HG03066 (cell line): ENCODE results near the gene GALNT10.
"Not testable (repeated sequence)": the region's sequence is repeated elsewhere in the genome, so short reads cannot be mapped to it uniquely, and the experiment has no call there.

Experiments used
- ATAC-seq: cut with Tn5 transposase; IDR thresholded peaks from one replicate; pipeline ENCODE4 v1.9.1; 2021; ENCODE audit warnings: low read depth; ENCODE audit not compliant: unreplicated experiment

GALNT10 gene

DNA sequence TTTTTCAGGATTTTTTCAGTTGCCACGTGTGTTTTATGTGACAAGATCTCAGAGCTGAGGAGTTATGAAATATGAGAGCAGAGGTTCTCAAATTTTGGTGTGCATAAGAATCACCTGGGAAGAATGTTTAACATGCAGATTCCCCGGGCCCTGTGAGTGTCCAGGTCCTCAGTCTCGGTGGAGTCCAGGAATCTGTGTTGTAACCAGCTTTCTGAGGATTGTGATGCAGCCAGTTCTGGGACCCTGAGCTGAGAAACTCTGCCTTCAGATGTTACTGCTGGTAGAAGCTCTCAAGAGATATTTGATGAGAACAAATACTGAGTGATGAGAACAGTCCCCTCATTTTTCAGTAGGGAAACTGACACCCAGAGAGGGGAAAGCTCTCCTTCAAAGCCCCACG lies 152.4 kb downstream of the GALNT10 start:
- no peak for ATAC-seq

DNA sequence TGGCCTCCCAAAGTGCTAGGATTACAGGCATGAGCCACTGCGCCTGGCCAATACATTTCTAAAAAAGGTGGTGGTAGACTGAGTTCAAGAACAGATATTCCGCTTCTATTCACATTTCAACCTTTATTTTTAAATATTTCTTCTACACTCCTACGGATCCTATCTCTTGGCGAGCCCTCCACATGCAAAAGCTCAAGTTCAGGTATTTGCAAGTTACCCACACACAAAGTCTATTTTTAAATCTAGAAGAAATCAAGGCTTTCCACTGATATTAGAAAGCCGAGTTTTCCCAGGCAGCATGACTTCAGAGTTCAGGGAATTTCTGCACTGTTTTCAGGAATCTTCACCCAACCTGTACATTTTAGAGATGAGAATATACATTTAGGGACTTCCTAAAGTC lies 153.9 kb downstream of the GALNT10 start:
- no peak for ATAC-seq

DNA sequence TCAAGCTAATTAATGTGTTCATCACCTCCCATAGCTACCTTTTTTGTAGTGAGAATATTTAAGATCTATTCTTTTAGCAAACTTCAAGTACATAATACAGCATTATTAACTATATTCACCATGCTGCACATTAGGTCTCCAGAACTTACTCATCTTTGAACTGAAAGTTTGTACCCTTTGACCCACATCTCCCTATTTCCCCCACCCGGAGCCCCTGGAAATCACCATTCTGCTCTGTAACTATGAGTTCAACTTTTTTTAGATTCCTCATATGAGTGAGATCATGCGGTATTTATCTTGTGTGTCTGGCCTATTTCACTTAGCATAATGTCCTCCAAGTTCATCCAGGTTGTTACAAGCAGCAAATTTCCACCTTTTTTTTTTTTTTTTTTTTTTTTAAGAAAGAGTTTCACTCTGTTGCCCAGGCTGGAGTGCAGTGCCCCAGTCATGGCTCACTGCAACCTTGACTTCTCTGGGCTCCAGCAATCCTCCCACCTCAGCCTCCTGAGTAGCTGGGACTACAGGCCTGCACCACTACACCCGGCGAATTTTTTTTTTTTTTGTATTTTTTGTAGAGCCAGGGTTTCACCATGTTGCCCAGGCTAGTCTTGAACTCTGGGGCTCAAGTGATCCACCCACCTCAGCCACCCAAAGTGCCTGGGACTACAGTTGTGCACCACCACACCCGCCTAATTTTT lies 154.9 kb downstream of the GALNT10 start:
- peak; percentile 47 for ATAC-seq

DNA sequence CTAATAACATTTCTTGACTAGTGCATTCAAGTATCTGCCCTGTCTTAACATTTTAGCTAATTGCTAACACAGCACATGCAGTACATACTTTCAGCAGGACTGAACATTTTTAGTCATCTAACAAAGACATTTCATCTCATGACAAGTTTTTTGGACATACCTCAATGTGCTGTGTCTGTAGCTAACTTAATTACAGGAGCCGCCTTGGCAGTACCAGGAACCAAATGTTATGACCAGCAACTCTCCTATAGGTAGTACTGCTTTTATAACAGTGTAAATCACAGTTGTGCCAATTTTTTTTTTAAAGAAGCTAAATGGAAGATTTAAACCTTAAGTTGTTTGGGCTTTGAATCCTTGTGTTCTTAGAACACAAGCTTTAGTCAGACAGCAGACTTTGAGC lies 155.9 kb downstream of the GALNT10 start:
- ATAC-seq: no peak

DNA sequence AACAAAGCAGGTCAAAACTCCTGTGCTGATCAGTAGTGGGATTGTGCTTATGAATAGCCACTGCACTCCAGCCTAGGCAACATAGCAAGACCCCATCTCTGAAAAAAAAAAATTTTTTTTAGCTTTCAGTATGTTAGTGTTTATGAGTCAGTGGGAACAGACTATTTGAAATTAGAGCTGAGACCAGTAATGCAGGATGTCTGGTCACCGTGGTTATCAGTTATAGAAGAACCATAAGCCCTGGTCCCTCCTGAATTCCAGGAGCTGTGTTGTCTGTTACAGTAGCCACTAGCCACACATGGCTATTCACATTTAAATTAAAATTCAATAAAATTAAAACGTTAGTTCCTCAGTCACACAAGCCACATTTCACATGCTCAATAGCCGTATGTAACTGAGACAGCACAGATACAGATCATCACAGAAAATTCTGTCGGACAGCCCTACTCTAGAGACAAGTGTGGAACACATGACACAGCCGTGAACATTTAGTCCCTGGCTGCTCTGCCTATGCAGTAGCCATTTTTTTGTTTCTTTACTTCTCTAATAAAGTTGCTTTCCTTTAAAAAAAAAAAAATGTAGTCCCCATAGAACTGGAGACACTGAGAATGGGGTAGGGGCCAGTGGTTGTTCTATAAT lies 159.2 kb downstream of the GALNT10 start:
- no peak for ATAC-seq

DNA sequence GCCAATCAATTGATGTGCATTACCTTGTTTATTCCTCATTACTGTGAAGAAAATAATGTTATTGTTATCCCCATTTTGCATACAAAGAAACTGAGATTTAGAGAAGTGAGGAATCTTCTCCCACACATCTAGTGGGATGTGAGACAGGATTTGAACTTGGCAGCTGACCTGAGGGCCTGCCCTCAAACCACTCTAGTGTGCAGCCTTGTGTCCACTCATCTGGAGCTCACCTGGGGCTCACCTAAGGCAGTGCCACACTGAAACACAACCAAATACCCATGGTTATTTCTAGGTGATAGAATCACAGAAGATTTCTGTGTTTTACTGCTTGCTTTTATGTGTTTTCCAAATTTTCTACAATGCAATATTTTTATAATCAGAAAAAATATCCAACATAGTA lies 160.6 kb downstream of the GALNT10 start:
- ATAC-seq: peak; percentile 14

DNA sequence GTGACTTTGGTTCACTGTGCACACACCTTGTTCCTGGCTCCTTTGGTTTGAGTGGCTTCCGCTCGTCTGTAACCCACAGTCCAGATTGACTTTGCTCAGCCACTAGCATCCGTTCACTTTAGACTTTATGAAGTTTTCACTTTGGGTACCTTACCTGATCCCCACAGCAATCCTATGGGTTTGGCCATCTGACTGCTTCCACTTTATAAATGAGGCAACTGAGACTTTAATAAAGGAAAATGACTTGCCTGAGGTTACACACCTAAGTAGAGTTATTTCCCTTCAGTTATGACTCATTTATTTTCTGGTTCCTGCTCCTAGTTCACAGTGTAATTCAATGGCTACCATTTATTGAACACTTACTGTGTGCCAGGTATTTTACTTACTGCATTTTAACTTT lies 161.0 kb downstream of the GALNT10 start:
- ATAC-seq: peak; percentile 67

DNA sequence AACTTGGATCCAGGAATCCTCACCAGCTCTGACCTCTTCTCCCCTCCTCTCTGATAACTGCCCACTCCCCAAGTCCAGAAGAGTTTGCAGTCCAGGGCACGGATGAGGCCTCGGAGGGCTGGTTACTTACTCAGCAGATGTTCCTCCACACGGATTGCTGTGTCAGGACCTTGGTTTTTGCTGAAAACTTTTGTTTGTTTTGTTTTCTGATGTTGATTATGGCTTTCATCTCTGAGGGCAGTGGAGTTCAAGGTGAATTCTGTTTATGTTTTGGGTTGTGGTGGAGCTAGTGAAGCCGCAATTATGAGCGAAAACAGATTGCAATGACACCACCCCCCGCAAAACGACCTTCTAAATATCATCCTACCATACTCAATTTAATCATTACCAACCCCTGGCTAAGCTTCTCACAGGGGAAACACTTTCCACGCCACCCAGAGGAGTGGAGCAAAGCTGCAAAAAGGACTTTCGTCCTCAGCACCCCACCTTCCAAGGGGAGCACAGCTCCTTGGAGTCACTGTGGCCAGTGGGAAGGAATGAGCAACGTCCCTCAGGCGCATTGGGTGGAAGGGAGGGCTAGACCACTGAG lies 162.5 kb downstream of the GALNT10 start:
- no peak for ATAC-seq

DNA sequence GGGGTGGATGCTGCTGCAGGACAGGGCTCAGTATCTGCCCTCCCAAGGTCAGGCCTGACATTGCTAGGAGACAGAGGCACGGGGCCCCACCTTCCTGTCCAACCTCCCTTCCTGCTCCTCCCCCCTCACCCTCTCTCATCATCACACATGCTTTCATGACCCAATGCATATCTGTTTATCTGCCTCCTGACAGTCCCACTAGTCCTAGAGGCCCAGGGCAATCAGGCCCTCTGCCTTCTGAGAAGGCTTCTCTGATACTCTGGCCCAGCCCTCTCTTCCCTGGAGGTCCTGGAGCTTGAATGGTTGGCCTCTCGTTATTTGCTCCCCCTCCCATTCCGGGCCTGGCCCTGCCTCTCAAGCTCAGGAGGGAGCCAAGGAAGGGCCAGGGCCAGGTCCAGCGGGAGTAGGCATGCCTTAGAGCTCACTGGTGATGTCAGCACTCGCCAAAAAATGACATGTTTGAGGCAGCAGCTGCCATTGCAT lies 164.6 kb downstream of the GALNT10 start:
- ATAC-seq: no peak

DNA sequence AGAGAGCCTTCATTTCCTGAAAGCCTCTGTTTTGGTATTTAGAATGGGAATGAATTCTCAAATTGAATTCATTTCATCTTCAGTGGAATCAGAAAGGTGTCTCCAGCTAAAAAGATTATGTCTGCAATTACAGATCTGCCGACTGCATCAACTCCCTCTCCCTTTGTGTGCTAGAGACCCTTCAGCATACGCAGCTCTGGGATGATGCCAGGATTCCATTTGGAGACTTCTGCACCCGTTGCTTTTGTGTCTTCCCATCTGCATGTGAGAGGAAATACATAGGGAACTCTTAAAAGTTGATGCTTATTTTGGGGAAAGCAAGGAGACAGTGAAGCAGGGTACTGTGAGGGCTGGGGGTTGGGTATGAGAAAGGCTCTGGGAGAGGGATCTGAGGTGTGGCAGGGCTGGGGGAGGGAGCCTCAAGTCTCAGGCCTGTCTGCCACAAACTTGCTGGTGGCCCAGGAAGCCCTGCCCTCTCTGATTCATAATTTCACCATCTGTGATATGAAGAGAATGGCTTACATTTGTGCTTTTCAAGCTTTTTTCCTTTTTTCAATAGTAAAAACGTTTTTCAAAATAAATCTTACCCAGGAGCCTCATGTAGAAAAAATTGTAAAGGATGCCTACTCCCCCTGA lies 165.6 kb downstream of the GALNT10 start:
- no peak for ATAC-seq

DNA sequence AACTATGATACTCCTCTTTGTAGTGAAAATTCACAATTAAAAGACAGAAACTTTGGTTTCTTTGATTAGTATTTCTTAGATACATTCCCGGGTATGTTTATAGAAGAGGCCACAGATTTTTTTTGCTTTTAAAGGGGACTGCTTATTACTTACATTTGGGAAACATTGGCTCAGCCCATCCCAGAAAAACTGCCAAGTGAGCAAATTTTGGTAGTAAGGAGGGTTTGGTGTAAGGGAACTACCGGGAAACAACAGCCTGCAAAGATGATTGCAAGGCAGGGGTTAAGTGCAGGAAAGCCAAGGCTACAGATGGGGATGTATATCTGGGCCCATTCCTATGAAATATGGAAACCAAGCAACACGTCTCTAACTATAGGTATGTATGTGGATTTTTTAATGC lies 166.4 kb downstream of the GALNT10 start:
- ATAC-seq: no peak

DNA sequence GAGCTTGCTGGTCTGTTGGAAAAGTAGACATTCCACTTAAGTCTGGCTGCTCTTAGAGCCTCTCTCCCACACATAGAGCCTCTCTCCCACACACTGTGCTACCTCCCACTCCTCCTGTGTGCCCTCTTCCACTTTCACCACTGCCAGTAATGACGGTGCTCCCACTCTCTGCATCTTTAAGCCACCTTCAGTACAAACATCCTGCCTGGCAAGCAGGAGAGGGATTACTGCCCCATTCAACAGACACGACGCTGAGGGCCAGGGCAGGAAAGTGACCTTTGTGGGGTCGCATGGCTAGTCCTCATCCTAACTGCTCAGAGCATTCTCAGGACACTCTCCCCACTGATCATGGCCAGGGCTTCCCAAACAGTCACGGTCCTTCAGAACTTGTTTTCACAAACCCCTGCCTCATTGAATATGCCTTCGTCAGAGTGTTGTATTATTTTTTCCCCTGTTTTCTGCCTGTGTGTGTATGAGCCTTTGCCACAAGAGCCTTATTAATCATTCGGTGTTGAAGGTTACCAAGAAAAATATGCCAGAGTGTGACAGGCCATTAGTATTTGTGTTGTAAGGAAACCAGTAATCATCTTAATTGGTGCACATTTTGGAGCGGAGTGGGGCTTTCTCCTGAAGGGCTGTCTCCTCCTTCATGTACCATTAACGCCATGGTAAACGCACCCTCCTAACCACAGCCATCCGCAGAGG lies 168.1 kb downstream of the GALNT10 start:
- no peak for ATAC-seq

DNA sequence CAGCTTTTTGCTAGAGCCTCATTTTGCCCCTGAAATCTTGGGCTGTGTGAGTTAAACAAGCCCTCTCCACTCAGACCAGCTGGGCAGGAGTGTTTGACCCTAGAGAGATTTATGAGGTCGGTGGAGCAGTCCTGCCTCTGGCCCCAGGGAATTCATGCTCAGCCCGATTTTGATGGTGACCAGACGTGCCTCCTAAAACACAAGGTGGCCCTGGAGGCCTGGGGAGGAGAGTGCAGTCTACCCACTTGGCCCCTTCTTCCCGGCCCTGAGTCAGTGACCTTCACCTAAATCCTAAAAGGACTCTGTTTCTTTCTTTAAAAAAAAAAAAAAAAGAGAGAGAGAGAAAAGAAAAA lies 168.7 kb downstream of the GALNT10 start:
- no peak for ATAC-seq

DNA sequence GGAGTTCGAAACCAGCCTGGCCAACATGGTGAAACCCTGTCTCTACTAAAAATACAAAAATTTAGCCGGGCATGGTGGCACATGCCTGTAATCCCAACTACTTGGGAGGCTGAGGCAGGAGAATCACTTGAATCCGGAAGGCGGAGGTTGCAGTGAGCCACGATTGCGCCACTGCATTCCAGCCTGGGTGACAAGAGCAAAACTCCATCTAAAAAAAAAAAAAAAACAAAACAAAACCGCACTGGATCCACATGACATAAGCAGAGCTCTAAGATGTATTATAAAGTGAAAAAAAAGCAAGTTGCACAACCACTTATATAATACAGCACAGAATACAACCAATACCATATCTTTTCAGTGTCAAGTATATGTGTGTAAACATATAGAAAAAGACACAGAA lies 169.7 kb downstream of the GALNT10 start:
- not testable (repeated sequence) for ATAC-seq

DNA sequence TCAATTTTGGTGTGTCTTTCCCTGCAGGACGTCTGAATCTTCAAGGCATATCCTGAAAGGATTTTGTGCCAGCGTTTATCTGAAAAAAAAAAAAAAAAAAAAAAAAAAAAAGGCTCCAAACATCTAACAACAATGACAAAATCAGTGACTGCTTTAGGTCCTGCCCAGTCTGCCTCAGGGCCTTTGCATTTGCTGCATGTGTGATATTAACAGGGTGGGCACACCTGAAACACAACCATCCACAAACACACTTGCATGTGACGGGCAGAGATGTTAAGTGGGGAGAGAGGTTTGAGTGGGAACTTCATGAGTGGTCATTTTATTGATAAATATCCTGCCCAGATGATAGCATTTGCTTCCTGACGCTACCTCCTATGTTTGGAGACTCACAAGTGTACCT lies 172.9 kb downstream of the GALNT10 start:
- no peak for ATAC-seq

DNA sequence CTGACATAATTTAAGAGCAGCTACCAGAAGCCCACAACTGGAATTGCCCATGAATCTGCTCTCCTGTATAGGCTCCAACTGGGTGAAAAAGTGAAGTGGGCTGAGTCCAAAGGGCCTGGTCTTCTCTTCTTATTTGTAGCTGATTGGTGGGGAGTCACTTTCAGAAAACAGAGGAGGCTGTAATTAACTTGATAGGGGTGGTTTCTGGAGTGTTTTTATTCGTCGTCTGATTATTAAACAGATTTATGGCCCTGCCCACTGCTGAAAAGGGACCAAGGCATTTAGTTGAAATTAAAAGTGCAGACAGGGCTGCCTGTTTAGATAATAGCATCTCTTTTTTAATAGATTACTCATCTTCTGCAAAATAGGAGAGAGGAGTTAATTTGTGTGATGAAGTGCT lies 174.2 kb downstream of the GALNT10 start:
- ATAC-seq: no peak

DNA sequence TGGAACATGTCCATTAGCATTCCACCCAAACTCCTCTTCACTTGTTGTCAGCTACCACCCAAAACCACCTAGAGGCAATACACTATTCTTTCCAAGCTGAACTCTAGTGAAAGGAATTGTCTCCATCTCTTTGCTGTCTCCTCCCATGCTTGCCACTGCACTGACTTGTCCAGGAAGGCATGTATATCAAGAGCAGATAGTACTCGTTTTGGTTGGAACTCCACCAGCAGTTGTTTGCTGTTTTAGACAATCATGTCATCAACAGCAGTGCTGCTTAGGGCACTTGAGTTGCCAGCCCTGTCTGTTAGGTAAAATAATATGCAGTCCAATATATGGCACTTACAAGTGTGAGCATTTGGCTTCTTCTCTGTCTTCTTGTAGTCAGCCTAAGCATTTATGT lies 175.3 kb downstream of the GALNT10 start:
- ATAC-seq: no peak

DNA sequence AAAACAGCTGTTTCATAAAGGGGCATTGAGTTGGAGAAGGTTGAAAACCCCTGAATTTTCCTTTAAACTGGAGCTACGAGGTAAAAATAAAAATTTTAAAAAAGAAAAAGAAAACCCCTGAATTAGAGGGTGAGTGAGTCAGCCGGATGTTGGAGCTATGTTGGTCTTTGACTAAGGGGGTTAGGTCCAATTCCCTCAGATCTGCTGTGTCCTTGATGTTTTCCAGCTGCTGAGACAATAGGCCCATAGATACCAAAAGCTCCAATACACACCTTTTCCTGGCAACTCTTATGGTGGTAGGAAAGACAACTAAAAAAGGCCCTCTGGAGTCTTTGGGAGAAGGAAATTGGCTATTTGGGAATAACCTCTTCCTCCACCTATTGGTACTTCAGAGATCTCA lies 175.8 kb downstream of the GALNT10 start:
- no peak for ATAC-seq

DNA sequence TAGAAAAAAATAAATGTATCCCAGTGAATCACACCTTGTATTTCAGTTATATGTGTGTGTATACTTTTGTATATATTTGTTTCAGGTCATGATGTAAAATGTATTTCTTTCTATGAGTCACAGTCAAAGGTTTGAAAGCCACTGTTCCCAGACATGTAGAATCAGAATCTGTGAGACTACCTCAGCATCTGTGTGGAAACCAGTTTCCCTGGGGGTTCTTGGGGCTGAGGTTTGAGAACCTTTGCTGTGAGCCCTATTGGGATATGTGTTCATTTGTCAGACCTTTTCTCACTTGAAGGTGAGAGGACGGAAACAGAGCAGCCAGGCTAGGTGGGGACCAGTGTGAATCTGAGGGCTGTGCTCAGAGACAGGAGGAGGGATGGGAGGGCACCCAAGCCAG lies 176.6 kb downstream of the GALNT10 start:
- no peak for ATAC-seq

DNA sequence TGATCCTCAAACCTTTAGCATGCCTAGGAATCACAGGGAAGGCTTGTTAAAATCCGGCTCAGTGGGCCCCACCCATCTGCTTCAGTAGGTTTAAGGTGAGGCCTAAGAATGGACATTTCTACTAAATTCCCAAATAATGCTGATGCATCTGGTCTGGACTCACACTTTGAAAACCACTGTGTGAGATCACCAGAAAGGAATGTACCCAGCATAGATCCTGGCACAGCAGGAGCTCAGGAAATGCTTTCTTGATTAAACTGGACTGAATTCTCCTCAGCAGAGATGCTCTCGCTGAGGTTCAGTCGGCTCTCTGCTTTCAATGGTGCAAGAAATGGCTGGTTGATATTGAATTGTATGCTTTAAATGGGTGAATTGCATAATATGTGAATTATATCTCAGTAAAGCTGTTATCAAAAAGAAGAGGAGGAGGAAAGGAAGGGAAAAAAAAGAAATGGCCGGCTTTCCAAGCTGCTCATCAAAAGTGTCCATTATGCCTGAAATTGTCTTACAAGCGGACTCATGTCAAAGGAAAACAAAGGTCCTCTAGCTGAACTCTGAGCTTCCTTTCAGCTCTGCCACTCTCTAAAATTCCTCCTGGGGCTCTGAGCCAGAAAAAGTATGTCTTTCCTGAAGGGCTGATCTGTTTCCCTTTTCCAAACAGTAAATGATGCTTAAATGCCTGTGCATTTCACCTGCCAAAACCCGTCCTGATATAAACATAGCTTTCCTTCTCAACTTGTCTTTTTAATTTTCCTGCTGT lies 177.7 kb downstream of the GALNT10 start:
- ATAC-seq: no peak
